MG63 (cell line): ENCODE measurements around the gene FAM135A. TPM values are rescaled to one million over a fixed set of nuclear protein-coding genes. Genes with fewer than 3 reads are reported as not detected.
"Not testable (repeated sequence)": the region's sequence is repeated elsewhere in the genome, so short reads cannot be mapped to it uniquely, and the experiment has no call there.

Source experiments
- DNase-seq: peaks from one replicate; pipeline ENCODE4 v3.0.0-alpha.2; 2020
- H3K27me3 ChIP-seq: fragments of 250-450 bp; sonication (Bioruptor Pico); 2 replicates; pipeline ENCODE4 v1.5.1; 2020; ENCODE audit warnings: mild to moderate bottlenecking, moderate library complexity
- H3K36me3 ChIP-seq: fragments of 250-450 bp; sonication (Bioruptor Pico); 2 replicates; pipeline ENCODE4 v1.5.1; 2020; ENCODE audit warnings: mild to moderate bottlenecking, moderate library complexity
- H3K4me3 ChIP-seq: fragments of 250-450 bp; sonication (Bioruptor Pico); 2 replicates; pipeline ENCODE4 v1.5.1; 2020; ENCODE audit warnings: mild to moderate bottlenecking, moderate library complexity
- H3K9me3 ChIP-seq: fragments of 250-450 bp; sonication (Bioruptor Pico); 2 replicates; pipeline ENCODE4 v1.5.1; 2020; ENCODE audit warnings: mild to moderate bottlenecking, moderate library complexity
- total RNA-seq: library from RNA; depleted of rRNA; stranded (reverse); fragments of >200 nt; shearing (Covaris generic); gene quantifications from 2 replicates; pipeline ENCODE4 v1.2.3, GENCODE V29; 2014; ENCODE audit warnings: low replicate concordance

FAM135A gene
- total RNA-seq, 1 experiment from 2014 or later: 6.7 TPM

- H3K9me3 ChIP-seq: no peaks in the 10 kb centered on the region
- no peak for DNase-seq
- H3K27me3 ChIP-seq: no peaks in the 10 kb centered on the region
- no peak overlapping the region for H3K4me3 ChIP-seq
- H3K36me3 ChIP-seq: no peaks in the 10 kb centered on the region; the same call in none of the 2 replicates
Observed at GRCh38 chr6:70415660-70416059, 2.4 kb downstream of the FAM135A start.

GRCh38 chr6:70421509-70421908 lies 8.2 kb downstream of the FAM135A start:
- no peaks in the 10 kb centered on the region for H3K9me3 ChIP-seq
- H3K36me3 ChIP-seq: no peaks in the 10 kb centered on the region; the same call in none of the 2 replicates
- no peak overlapping the region for H3K4me3 ChIP-seq
- no peak for DNase-seq
- no peaks in the 10 kb centered on the region for H3K27me3 ChIP-seq

- DNase-seq: no peak
- no peak overlapping the region for H3K4me3 ChIP-seq
- no peaks in the 10 kb centered on the region; the same call in none of the 2 replicates for H3K36me3 ChIP-seq
- no peaks in the 10 kb centered on the region for H3K9me3 ChIP-seq
- H3K27me3 ChIP-seq: no peaks in the 10 kb centered on the region
Observed at GRCh38 chr6:70423189-70424134, 10.2 kb downstream of the FAM135A start.

GRCh38 chr6:70424291-70424690 lies 11.0 kb downstream of the FAM135A start:
- DNase-seq: no peak
- no peaks in the 10 kb centered on the region for H3K27me3 ChIP-seq
- H3K9me3 ChIP-seq: no peaks in the 10 kb centered on the region
- peaks cover 4% of the 10 kb centered on the region; the same call in 1 of the 2 replicates for H3K36me3 ChIP-seq
- H3K4me3 ChIP-seq: no peak overlapping the region

GRCh38 chr6:70436320-70436719 lies 23.0 kb downstream of the FAM135A start:
- Histone ChIP-seq H3K4me3 (no peak overlapping the region), H3K36me3 (peaks cover 10% of the 10 kb centered on the region), H3K9me3 (peaks cover 5% of the 10 kb centered on the region; the same call in 1 of the 2 replicates)

GRCh38 chr6:70445001-70445400 lies 31.7 kb downstream of the FAM135A start:
- H3K4me3 ChIP-seq: no peak overlapping the region

More at GRCh38 chr6:70436320-70436719, 23.0 kb downstream of the FAM135A start:
- no peak for DNase-seq
- H3K27me3 ChIP-seq: no peaks in the 10 kb centered on the region

GRCh38 chr6:70447343-70448070 lies 34.2 kb downstream of the FAM135A start:
- not testable (repeated sequence) for DNase-seq, H3K9me3 ChIP-seq, H3K36me3 ChIP-seq, H3K4me3 ChIP-seq, H3K27me3 ChIP-seq

More at GRCh38 chr6:70445001-70445400, 31.7 kb downstream of the FAM135A start:
- DNase-seq: no peak
- no peaks in the 10 kb centered on the region for H3K27me3 ChIP-seq
- no peaks in the 10 kb centered on the region for H3K9me3 ChIP-seq
- H3K36me3 ChIP-seq: no peaks in the 10 kb centered on the region

GRCh38 chr6:70453899-70454298 lies 40.6 kb downstream of the FAM135A start:
- not testable (repeated sequence) for H3K4me3 ChIP-seq, H3K9me3 ChIP-seq, H3K36me3 ChIP-seq, H3K27me3 ChIP-seq, DNase-seq

GRCh38 chr6:70456735-70457134 lies 43.4 kb downstream of the FAM135A start:
- no peaks in the 10 kb centered on the region for H3K27me3 ChIP-seq
- no peaks in the 10 kb centered on the region for H3K9me3 ChIP-seq
- DNase-seq: no peak
- no peak overlapping the region for H3K4me3 ChIP-seq
- no peaks in the 10 kb centered on the region; the same call in 1 of the 2 replicates for H3K36me3 ChIP-seq

- no peak overlapping the region for H3K4me3 ChIP-seq
- DNase-seq: no peak
- no peaks in the 10 kb centered on the region for H3K36me3 ChIP-seq
- no peaks in the 10 kb centered on the region for H3K27me3 ChIP-seq
- H3K9me3 ChIP-seq: no peaks in the 10 kb centered on the region
Observed at GRCh38 chr6:70459235-70459634, 45.9 kb downstream of the FAM135A start.

GRCh38 chr6:70459699-70460098 lies 46.4 kb downstream of the FAM135A start:
- H3K9me3 ChIP-seq, H3K27me3 ChIP-seq, H3K4me3 ChIP-seq, DNase-seq, H3K36me3 ChIP-seq: not testable (repeated sequence)

GRCh38 chr6:70470016-70470415 lies 56.7 kb downstream of the FAM135A start:
- Histone ChIP-seq H3K4me3 (no peak overlapping the region), H3K27me3 (no peaks in the 10 kb centered on the region), H3K9me3 (no peaks in the 10 kb centered on the region), H3K36me3 (no peaks in the 10 kb centered on the region; the same call in 1 of the 2 replicates)
- DNase-seq: no peak

- H3K36me3 ChIP-seq, H3K4me3 ChIP-seq, H3K27me3 ChIP-seq, H3K9me3 ChIP-seq, DNase-seq: not testable (repeated sequence)
Observed at GRCh38 chr6:70470510-70470909, 57.2 kb downstream of the FAM135A start.

- Histone ChIP-seq H3K4me3 (no peak overlapping the region), H3K9me3 (no peaks in the 10 kb centered on the region), H3K36me3 (no peaks in the 10 kb centered on the region; the same call in 1 of the 2 replicates), H3K27me3 (no peaks in the 10 kb centered on the region)
- DNase-seq: no peak
Observed at GRCh38 chr6:70474751-70475150, 61.4 kb downstream of the FAM135A start.

- Histone ChIP-seq H3K4me3 (no peak overlapping the region), H3K36me3 (no peaks in the 10 kb centered on the region; the same call in 1 of the 2 replicates), H3K27me3 (no peaks in the 10 kb centered on the region), H3K9me3 (no peaks in the 10 kb centered on the region)
- DNase-seq: no peak
Observed at GRCh38 chr6:70479236-70479635, 65.9 kb downstream of the FAM135A start.

GRCh38 chr6:70486638-70487037 lies 73.3 kb downstream of the FAM135A start:
- H3K9me3 ChIP-seq, H3K36me3 ChIP-seq: not testable (repeated sequence)

GRCh38 chr6:70489364-70489763 lies 76.1 kb downstream of the FAM135A start:
- Histone ChIP-seq H3K9me3 (no peaks in the 10 kb centered on the region), H3K4me3 (no peak overlapping the region), H3K36me3 (no peaks in the 10 kb centered on the region), H3K27me3 (no peaks in the 10 kb centered on the region)
- DNase-seq: no peak

More at GRCh38 chr6:70486638-70487037, 73.3 kb downstream of the FAM135A start:
- not testable (repeated sequence) for H3K4me3 ChIP-seq, H3K27me3 ChIP-seq, DNase-seq
